ENCODE measurements around the gene SART3.

DNA sequence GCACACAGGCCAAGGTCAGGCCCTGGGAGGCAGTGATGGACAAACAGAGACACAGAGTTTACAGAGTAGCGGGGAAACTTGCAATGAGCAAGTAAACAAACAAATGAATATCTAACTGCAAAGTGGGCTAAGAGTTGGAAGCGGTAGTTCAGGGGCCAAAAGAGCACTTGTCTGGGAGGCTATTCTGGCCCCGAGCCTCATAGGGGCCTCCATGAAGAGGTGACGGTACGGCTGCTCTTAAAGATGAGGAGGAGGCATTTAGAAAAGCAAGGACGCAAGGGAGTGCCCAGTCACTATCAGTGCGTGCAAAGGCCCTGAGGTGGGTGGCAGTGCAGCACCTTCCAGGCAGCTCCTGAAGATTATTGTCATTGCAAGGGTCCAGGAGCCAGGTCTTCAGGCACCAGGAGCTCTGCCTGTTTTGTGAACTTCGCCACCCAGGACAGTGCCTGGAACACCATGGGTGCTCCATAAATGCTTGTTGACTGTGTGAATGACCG, 41.3 kb upstream of the SART3 start:
- no peak for TF ChIP-seq CTCF (IDR thresholded peaks at IDR 0.05)
- no peak for TF ChIP-seq POLR2A (IDR thresholded peaks at IDR 0.05; ENCODE audit: low read depth)
- TF ChIP-seq POLR2AphosphoS5 (IDR thresholded peaks at IDR 0.05) = no peak
